ENCODE measurements around the gene AHRR. TPM values are rescaled to one million over a fixed set of nuclear protein-coding genes. Genes with fewer than 3 reads are reported as not detected.
"Not testable (repeated sequence)": the region's sequence is repeated elsewhere in the genome, so short reads cannot be mapped to it uniquely, and the experiment has no call there.

The AHRR gene
- total RNA-seq, 2 donors from 2014 or later: 4.1 to 11.0 TPM

DNA sequence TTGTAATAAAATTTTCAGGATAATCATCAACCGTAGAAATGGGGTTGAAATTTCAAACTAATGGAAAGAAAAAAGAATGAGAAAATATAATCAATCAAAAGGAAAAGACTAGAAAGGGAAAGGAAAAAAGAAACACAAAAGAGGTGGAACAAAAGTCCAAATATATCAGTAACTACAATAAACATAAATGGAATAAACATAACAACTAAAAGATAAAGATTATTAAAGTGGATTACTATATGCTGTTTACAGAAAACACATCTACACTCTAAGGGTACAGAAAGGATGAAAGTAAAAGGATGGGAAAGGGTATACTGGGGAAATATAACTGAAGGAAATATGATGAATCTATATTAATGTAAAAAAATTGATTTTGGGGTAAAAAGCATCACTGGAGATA, 43.0 kb downstream of the AHRR start:
- H3K4me3 Mint-ChIP-seq: no peak overlapping the region
- H3K27me3 Mint-ChIP-seq: peaks cover 25 to 28% of the 10 kb centered on the region in 2 donors
- DNase-seq (ENCODE audit: low spot score) (no peak), ATAC-seq (no peak)
- H3K9me3 Mint-ChIP-seq: peaks cover 7% of the 10 kb centered on the region
- no peak overlapping the region for H3K27ac Mint-ChIP-seq
- H3K4me1 Mint-ChIP-seq (ENCODE audit: low read depth in 2 of 2): peaks cover 20% of the 10 kb centered on the region in 2 donors
- peaks cover 9% of the 10 kb centered on the region for H3K36me3 Mint-ChIP-seq

DNA sequence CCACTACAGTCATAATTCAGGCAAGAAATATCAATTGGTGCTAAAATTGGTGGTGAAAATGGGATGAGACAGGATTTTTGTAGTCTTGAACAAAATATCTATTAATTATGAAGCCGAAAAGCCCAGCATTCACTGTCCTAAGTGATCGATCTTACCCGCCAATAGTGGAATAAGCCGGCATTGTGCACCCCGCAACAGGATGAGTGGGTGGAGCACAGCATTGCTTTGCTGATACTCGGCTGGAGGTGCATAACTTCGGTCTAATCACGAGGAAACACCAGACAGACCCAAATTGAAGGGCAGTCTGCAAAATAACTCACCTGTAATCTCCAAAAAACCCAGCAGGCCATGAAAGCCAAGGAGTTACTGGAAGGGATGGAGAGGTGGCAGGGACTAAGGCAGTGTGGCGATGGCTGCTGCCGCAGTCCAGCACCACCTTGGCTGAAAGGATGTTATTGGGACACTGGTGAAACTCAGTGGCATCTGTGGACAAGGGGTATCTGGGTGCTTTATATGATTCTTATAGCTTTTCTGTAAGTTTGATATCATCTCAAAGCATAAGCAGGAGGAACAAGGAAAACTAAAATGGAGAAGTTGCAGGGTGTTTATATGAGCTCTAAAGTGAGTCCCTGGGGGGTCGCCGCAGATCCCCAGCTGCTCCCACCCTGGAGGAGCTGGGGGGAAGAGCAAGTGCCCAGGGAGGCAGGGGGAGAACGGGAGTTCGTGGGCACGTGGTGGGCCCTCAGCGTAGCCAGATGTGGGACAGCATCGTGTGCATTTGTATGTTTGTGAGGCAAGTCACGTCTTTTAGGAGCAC, 45.2 kb downstream of the AHRR start:
- ATAC-seq: no peak
- Mint-ChIP-seq H3K36me3 (peaks cover 9% of the 10 kb centered on the region), H3K9me3 (peaks cover 7% of the 10 kb centered on the region), H3K4me1 (ENCODE audit: low read depth in 2 of 2) (peaks cover 24 to 26% of the 10 kb centered on the region in 2 donors), H3K4me3 (no peak overlapping the region), H3K27ac (no peak overlapping the region), H3K27me3 (peaks cover 26 to 31% of the 10 kb centered on the region in 2 donors)
- no peak for DNase-seq (ENCODE audit: low spot score)

DNA sequence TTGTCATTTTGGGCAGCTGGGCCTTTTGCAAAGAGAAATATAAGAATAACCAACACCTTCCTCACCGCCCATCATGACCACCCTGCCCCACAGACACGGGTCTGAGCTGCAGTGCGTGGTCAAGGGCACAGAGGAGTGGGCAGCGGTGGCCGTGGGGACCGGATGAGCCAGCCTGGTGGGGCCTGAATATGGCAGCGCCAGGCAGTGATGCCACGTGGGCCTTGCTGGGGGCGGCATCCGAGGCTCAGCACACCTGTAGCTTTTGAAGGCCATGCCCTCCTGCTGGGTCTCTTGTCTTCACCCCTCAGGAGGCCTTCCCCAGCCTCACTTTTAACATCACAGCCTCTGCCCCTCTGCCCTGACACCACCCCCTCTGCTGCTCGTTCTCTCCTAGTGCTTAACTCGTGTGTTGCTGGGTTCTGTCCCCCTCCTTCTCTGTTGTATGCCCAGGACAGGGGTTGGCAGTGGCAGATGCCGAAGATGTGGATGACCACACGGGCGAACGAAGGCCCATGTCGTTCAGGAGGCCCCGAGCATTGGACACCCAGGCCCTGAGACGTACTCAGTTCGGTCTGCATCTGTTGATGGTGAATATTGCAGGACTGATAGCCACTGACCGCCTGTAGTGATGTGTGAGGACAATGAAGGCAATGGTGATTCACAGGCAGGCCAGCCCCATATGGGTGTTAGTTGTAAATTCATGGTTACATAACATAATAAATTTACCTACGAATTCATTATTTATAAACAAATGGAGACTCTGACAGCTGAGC, 46.0 kb downstream of the AHRR start:
- Mint-ChIP-seq H3K27ac (no peak overlapping the region), H3K27me3 (peaks cover 26 to 35% of the 10 kb centered on the region in 2 donors), H3K4me1 (ENCODE audit: low read depth in 2 of 2) (peaks cover 29 to 33% of the 10 kb centered on the region in 2 donors), H3K9me3 (peaks cover 7% of the 10 kb centered on the region), H3K36me3 (peaks cover 9% of the 10 kb centered on the region), H3K4me3 (no peak overlapping the region)
- ATAC-seq (no peak), DNase-seq (ENCODE audit: low spot score) (no peak)

DNA sequence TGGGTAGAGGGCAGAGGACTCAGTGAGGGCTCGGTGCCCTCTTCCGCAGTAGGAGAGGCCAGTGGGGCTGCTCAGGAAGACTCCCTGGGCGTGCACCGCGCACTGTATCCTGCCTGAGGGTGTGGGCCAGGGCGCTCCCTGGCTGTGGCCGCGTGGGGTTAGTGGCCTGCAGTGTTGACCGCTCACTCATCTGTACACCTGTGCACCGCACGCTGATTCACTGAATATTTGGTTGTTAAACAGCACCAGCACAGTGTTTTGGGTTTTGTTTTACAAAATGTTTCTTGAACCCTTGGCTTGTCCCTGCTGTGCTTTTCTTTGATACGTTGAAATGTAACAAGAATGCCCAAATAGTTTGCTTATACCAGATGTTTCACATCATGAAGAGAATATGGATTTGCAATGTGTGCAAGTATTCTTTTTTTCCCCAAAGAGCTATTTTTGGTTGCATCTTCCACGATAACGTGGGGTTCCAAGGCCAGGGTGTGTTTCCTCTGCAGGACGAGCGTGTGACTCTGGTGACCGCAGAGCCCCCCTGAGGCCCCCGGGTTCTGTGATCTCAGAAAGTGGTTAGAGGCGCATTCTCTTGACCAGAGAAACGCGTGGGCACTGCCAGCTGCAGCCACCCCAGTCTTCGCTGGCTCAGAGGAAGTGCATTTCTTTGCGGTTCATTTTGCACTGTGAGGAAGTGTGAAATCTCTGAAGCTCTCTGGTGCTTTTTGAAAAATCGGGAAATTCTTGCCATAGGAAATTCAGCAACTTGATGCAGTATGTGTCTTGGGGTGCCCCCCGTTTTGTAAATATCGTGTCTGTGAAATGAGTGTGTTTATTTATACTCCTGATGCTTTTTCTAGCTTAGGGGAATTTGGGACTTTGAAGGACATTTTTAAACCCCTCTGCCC, 46.9 kb downstream of the AHRR start:
- peaks cover 29 to 34% of the 10 kb centered on the region in 2 donors for H3K4me1 Mint-ChIP-seq (ENCODE audit: low read depth in 2 of 2)
- H3K9me3 Mint-ChIP-seq: peaks cover 7% of the 10 kb centered on the region
- H3K27me3 Mint-ChIP-seq: peaks cover 26 to 36% of the 10 kb centered on the region in 2 donors
- ATAC-seq (no peak), DNase-seq (ENCODE audit: low spot score) (no peak)
- H3K27ac Mint-ChIP-seq: peak overlapping the region in 1 of 2 donors; percentile 47
- peaks cover 9% of the 10 kb centered on the region for H3K36me3 Mint-ChIP-seq
- H3K4me3 Mint-ChIP-seq: peak overlapping the region; percentile 67

DNA sequence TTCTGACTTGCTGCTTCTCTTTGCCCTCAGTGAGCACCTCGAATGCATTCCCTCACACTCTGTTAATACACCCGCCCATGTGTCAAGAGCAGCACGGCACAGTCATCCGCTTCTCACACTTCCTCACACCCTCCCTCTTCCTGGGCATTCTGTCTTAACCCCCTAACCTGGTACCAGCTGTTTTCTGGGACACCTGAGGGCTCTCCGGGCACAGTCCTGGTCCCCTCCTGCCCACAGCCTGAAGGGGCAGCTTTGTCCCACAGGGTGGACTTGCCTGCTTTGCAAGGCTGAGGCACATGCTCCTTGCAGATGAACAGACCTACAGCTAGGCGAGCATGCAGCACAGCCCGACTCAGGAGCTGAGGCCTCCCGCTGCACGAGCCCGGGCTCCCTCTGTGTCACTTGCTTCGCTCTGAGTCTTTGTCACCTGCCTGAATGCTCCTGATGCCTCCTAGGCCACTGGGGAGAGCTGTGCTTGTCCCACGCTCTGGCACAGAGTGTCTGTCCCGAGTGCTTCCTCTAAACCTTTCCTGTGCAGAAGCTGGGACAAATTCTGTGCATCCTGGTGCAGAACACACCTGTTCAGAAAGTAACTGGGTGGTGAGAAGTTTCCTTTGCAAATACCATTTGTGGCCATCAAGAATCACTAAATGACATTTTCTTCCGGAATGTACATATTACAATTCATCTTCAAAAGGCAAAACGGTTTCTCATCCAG, 47.8 kb downstream of the AHRR start:
- H3K27me3 Mint-ChIP-seq: peaks cover 20 to 29% of the 10 kb centered on the region in 2 donors
- ATAC-seq: peak; percentile 45 to 53
- peak overlapping the region; percentile 13 to 47 for H3K27ac Mint-ChIP-seq
- H3K9me3 Mint-ChIP-seq: no peaks in the 10 kb centered on the region
- H3K4me3 Mint-ChIP-seq: peak overlapping the region; percentile 67
- peaks cover 30 to 34% of the 10 kb centered on the region in 2 donors for H3K4me1 Mint-ChIP-seq (ENCODE audit: low read depth in 2 of 2)
- no peak for DNase-seq (ENCODE audit: low spot score)
- peaks cover 3% of the 10 kb centered on the region for H3K36me3 Mint-ChIP-seq

DNA sequence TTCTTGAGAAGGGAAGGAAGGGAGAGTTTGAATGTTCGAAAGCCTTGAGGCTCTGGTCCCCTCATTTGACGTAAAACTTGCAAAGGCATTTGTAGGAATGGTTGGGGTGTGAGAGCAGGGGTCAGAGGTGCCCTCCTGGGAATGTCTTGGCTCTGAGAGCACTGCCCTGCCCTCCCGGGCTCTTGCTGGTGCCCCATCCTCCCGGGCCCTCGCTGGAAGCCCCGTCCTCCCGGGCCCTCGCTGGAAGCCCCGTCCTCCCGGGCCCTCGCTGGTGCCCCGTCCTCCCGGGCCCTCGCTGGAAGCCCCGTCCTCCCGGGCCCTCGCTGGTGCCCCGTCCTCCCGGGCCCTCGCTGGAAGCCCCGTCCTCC, 48.3 kb downstream of the AHRR start:
- peaks cover 14 to 25% of the 10 kb centered on the region in 2 donors for H3K27me3 Mint-ChIP-seq
- H3K36me3 Mint-ChIP-seq; H3K9me3 Mint-ChIP-seq; ATAC-seq; DNase-seq (ENCODE audit: low spot score): not testable (repeated sequence)
- H3K27ac Mint-ChIP-seq: peak overlapping the region; percentile 13 to 47
- H3K4me3 Mint-ChIP-seq: peak overlapping the region; percentile 67
- H3K4me1 Mint-ChIP-seq (ENCODE audit: low read depth in 2 of 2): peaks cover 31 to 34% of the 10 kb centered on the region in 2 donors

DNA sequence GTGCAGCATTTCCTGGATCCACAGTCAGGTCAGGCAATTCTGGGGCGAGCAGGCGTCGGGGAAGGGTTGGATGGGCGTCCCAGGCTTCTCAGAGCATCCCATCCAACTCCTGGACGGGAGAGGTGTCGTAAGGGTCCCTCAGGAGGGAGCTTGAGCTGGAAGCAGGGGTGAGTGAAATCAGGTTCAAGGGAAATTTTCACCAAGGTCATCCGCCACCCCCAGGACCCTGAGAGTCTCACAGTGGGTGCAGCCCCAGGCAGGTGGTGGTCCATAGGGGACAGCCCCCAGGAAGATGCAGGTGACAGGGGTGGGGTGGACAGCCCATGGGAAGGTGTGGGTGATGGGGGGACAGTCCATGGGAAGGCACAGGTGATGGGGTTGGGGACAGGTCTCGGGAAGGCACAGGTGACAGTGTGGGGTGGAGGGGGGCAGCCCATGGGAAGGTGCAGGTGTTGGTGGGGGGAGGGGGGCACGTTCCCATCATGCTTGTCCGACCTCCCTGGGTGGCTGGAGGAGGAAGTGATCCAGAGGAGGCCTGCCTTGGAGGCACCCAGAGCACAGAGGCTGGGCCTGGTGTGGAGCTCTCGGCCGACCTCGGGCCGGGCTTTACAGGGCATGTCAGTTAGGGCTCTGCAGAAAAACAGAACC, 48.9 kb downstream of the AHRR start:
- ATAC-seq (no peak), DNase-seq (ENCODE audit: low spot score) (peak; percentile 58)
- H3K36me3 Mint-ChIP-seq: no peaks in the 10 kb centered on the region
- H3K9me3 Mint-ChIP-seq: no peaks in the 10 kb centered on the region
- peaks cover 8 to 24% of the 10 kb centered on the region in 2 donors for H3K27me3 Mint-ChIP-seq
- H3K4me1 Mint-ChIP-seq (ENCODE audit: low read depth in 2 of 2): peaks cover 34 to 35% of the 10 kb centered on the region in 2 donors
- H3K4me3 Mint-ChIP-seq: no peak overlapping the region
- no peak overlapping the region for H3K27ac Mint-ChIP-seq

DNA sequence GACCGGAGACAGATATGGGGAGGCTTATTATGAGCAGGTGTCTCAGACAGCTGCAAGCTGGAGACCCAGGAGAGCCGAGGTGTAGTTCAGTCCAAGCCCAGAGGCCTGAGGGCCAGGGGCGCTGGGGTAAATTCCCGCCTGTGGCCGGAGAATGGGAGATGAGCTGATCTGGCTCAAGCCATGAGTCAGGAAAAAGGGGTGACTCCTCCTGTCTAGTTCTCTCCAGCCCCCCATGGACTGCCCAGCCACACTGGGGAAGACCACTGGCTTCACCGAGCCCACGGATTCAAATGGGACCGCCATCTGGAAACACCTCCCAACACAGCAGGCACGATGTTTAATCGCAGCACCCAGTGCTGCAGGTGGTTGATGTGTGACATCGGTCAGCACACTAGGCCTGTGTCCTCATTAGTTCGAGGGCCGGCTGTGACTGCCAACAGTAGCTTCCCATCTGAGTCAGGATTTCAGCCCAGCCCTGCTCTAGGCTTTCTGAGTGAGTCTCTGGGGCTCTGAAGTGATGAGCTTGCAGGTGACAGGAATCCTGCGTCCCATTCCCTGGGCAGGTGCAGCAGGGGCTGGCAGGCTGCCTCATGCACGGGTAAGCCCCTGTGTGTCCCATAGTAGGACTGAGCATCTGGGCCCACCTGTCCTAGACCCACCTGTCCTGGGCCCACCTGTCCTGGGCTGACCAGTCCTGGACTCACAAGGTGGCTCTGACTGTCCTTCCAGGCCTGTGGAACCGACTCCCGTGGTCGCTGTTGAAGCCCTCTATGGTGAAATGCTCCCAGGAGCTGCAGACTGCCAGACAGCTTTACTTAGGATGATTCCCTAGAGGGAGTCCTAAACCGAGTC, 49.7 kb downstream of the AHRR start:
- no peak overlapping the region for H3K4me3 Mint-ChIP-seq
- DNase-seq (ENCODE audit: low spot score) (peak; percentile 59), ATAC-seq (no peak)
- no peaks in the 10 kb centered on the region for H3K9me3 Mint-ChIP-seq
- peak overlapping the region in 1 of 2 donors; percentile 67 for H3K27ac Mint-ChIP-seq
- peaks cover 7 to 23% of the 10 kb centered on the region in 2 donors for H3K27me3 Mint-ChIP-seq
- H3K4me1 Mint-ChIP-seq (ENCODE audit: low read depth in 2 of 2): peaks cover 34 to 35% of the 10 kb centered on the region in 2 donors
- H3K36me3 Mint-ChIP-seq: no peaks in the 10 kb centered on the region

DNA sequence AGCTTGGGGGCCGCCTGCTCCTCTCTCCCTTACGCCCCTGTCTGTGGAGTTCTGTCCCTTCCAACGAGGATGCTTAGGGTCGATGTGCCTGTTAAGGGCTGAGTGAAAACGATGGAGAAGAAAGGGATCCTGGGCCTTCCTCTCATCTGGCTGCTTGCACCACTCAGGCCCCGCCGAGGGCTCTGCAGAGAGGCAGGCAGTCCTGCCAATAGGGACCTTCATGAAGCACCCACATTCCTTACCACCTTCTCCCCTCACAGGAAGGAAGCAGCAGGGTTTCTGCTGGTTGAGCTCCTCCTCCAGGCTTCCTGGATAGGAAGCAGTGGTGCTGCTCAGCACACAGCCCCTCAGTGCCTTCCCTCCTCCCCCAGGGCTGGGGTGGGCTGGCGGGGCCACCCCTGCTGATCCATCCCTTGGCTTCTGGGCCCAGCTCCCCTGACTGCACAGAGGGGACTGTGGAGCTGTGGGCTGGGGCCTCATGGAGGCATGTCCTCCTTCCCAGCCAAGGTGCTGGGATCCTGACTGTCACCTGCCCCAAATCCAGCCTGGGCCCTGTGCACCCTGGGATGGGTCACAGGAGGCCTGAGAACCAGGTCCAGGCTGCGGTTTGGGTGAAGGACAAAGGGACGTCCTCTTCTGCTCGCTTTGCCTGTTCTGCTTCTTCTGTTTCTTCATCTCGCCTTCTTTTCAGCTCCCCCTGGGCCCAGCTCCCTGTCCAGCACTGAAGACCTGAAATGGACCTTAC, 50.5 kb downstream of the AHRR start:
- Mint-ChIP-seq H3K4me1 (ENCODE audit: low read depth in 2 of 2) (peaks cover 29 to 35% of the 10 kb centered on the region in 2 donors), H3K36me3 (no peaks in the 10 kb centered on the region)
- DNase-seq (ENCODE audit: low spot score): peak; percentile 46

DNA sequence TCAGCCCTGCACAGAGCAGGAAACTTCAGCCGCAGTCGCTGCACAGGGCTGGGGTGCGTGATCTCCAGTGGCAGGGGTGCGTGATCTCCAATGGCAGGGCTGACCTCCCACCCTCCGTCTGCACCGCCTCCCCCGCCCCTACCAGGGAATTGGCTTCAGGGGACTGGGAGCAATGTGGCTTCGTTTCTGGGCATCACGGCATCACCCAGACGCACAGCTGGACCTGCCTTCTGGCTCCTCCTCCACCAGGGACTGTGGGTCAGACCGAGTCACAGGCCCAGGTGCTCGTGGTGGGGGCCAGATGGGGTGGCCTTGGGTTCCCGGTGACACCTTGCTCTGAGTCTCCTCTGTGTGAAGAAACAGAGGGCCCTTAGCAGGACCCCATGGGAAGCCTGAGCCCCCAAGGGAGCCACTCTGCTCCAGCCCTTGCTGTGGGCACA, 51.1 kb downstream of the AHRR start:
- Mint-ChIP-seq H3K4me3 (peak overlapping the region; percentile 62), H3K27me3 (peaks cover 7 to 19% of the 10 kb centered on the region in 2 donors), H3K4me1 (ENCODE audit: low read depth in 2 of 2) (peaks cover 27 to 34% of the 10 kb centered on the region in 2 donors), H3K27ac (peak overlapping the region in 1 of 2 donors; percentile 67), H3K36me3 (no peaks in the 10 kb centered on the region), H3K9me3 (no peaks in the 10 kb centered on the region)
- peak; percentile 41 for DNase-seq (ENCODE audit: low spot score)
- no peak for ATAC-seq

More for the DNA sequence above, 50.5 kb downstream of the AHRR start:
- peak overlapping the region; percentile 62 for H3K4me3 Mint-ChIP-seq
- peaks cover 7 to 21% of the 10 kb centered on the region in 2 donors for H3K27me3 Mint-ChIP-seq
- H3K27ac Mint-ChIP-seq: peak overlapping the region in 1 of 2 donors; percentile 67
- no peak for ATAC-seq
- H3K9me3 Mint-ChIP-seq: no peaks in the 10 kb centered on the region

DNA sequence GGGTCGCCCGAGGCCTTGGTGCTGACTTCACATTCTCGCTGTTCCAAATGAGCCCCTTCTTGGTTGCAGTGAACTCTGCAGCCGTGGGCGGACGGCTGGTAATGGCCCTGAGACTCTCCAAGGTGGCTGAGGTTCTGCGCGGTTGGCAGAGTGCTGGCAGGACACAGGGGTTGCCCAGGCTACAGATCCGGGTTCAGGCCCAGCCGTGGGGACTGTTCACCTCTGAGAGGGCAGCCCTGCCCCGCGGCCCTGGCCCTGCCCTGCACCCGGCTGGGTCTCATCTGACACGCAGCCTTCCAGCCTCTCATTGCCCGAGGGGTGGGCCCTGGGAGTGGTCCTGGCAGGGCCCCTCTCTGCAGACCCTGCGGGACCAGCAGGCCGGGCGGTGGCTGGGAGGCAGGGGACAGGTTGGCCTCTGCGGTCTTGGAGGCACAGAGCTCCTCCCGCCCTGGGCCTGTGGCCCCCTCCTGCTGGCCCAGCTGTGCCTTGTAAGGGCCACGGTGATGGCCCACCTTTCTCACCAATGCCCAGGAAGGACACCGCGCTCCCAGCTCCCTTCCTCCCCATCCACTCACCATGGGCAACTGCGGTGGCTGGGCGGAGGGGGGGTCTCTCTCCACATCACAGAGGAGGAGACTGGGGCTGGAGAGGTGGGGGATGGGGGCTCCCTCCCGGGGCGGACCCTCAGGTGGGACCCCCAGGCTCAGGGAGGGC, 51.6 kb downstream of the AHRR start:
- no peak for ATAC-seq
- no peak for DNase-seq (ENCODE audit: low spot score)
- no peaks in the 10 kb centered on the region for H3K9me3 Mint-ChIP-seq
- H3K27me3 Mint-ChIP-seq: peaks cover 7 to 17% of the 10 kb centered on the region in 2 donors
- peaks cover 31 to 34% of the 10 kb centered on the region in 2 donors for H3K4me1 Mint-ChIP-seq (ENCODE audit: low read depth in 2 of 2)
- peak overlapping the region in 1 of 2 donors; percentile 67 for H3K27ac Mint-ChIP-seq
- no peaks in the 10 kb centered on the region for H3K36me3 Mint-ChIP-seq
- H3K4me3 Mint-ChIP-seq: no peak overlapping the region

Measured in natural killer cell treated with Interleukin-12 subunit alpha and Interleukin-12 subunit beta and Interleukin-15 and Interleukin-18, amount 100 ng/mL, for 72 hours (primary cell).